CD4-positive, alpha-beta T cell treated with Interleukin-15 for 4 hours (primary cell): ENCODE data around the gene SMARCA1.

ENCODE experiments used
- DNase-seq: peaks from one replicate; pipeline ENCODE4 v3.0.0-alpha.2; 2020; ENCODE audit warnings: low spot score

SMARCA1 gene

GRCh38 chrX:129530410-129530809 is 7.1 kb upstream of the SMARCA1 start:
- DNase-seq: no peak

- no peak for DNase-seq
Measured at GRCh38 chrX:129529685-129530281, 6.5 kb upstream of the SMARCA1 start.

- DNase-seq: no peak
Measured at GRCh38 chrX:129525896-129526295, 2.6 kb upstream of the SMARCA1 start.

GRCh38 chrX:129525162-129525561 is 1.9 kb upstream of the SMARCA1 start:
- DNase-seq: no peak

GRCh38 chrX:129524250-129524850 is 1.1 kb upstream of the SMARCA1 start:
- no peak for DNase-seq

- no peak for DNase-seq
Measured at GRCh38 chrX:129522184-129523078, 859 bp downstream of the SMARCA1 start.

DNA sequence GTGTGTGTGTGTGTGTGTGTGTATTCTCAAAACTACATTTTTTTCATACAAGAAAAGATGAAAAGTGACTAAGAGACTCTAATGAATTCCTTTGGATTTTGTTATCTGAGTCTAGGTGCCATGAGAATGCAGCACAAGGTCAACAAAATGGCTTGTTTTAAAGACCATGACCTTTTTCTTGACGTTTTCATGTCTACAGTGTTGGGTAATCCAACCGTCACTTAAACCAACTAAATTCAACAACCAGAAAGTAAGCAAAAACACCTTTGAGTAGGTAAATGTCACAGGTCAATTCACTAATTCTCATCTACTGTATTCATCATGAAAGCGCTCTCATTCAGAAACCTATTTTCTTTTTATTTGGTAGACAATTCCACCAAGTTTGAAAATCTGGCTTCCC is 3.1 kb downstream of the SMARCA1 start:
- no peak for DNase-seq

DNA sequence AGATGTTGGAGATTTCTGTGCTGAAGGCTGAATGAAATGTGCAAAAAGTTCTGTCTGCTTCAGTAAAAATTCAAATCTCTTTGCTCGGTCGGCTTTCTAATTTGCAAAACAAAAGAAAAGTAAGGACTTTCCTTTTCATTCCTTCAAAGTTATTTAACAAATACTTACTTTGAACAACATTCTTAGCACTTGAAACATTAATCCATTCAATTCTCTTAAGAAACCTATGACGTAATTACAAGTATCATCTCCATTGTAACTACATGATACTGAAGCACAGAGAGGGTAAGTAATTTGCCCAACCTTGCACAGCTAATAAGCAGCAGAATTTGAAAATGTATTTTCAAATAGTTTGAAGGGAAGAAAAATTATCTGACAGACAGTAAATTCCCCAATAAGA is 6.9 kb downstream of the SMARCA1 start:
- no peak for DNase-seq

GRCh38 chrX:129512409-129512808 is 10.9 kb downstream of the SMARCA1 start:
- DNase-seq: no peak

DNA sequence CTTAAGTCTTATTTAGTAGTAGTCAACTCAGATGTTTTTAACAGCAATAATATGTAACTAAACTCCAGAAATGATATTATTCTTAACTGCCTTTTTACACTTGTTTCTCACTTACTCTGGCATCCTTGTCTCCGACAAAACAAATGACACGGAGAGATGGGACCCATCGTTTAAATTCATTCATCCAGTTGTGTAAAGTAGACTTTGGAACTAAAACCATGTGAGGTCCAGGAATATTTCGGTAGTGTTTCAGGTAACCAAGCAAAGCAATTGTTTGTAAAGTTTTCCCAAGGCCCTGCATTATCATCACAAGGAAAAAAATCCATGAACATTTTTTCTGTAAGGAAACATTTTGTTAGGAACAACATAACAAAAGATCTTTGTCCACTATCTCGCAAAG is 11.6 kb downstream of the SMARCA1 start:
- no peak for DNase-seq

GRCh38 chrX:129510331-129510730 is 13.0 kb downstream of the SMARCA1 start:
- DNase-seq: no peak

DNA sequence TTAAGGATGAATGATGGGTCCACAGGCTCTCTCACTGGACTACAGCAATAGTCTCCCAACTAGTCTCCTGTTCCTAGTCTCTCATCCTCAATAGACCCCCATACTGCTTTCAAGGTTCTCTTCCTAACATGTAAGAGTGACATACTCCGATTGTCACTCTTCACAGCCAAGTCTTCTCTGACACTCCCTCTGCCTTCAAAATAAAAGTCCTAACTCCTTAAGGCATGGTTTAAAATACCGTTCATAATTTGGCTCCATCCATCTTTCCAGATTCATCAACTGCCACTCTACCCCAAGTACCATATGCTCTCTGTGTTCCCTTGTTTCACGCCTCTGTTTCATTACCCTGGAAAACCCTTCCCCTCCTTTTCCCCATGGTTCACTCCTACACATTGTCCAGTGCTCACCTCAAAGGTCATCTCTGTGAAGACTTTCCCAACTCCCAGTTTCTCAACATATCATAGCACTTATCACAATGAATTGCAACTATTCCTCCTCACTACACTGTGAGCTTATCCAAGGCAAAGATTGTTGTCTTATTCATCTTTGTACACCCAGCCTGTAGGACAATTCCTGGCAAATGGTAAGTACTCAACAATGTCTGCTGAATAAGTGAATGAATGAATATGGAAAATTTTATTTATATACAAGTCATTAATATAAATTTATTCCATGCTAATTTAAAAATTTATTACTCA is 26.0 kb downstream of the SMARCA1 start:
- no peak for DNase-seq

- DNase-seq: no peak
Measured at GRCh38 chrX:129496625-129497024, 26.7 kb downstream of the SMARCA1 start.

DNA sequence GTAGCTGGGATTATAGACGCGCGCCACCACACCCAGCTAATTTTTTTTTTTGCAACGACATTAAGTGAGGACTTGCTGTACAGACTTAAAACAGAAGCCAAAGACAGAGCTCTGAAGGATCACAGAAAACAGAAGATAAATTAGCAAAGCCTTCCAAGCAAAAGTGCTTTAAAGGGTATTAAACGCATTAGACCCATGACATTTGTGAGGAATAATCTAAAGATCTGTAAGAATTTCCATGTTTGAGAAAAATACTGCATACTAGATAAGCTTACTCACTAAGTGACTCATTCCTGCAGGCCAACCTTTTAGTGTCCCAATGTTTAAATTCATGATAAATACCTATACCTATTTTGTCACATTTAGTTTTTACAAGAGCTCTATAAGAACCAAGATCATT is 27.4 kb downstream of the SMARCA1 start:
- no peak for DNase-seq

DNA sequence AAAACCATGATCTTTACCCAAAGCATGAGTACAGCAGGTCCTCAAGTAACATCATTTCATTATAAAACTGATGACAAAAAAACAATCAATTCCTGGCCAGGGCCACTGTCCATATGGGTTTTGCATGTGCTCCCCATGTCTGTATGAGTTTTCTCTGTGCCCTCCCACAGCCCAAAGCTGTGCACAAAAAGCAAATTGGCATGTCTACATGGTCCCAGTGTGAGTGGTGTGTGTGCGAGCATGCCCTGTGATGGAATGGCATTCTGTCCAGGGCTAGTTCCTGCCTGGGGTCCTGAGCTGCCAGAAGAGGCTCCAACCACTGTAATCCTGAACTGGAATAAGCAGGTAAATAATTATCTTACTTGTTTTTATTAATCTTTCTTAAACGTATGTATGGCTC is 28.4 kb downstream of the SMARCA1 start:
- no peak for DNase-seq

DNA sequence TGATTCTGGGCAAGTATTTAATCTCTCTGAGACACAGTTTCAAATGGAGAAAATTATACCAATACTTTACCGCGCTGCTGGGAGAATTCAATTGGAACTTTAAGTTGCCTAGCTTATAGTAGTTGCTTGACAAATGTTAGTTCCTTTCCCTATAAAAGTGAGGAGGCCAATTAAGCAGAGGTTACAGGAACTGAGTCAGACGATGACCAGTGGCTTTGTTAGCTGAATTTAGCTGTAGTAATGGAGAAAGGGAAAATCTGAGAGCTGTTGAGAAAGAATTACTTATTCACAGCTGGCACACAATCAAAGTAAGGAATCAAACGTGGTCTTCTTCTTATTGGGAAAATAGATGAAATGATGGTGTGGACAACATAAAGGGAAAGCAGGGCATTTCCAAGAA is 29.6 kb downstream of the SMARCA1 start:
- DNase-seq: no peak

GRCh38 chrX:129490330-129490729 is 33.0 kb downstream of the SMARCA1 start:
- no peak for DNase-seq

DNA sequence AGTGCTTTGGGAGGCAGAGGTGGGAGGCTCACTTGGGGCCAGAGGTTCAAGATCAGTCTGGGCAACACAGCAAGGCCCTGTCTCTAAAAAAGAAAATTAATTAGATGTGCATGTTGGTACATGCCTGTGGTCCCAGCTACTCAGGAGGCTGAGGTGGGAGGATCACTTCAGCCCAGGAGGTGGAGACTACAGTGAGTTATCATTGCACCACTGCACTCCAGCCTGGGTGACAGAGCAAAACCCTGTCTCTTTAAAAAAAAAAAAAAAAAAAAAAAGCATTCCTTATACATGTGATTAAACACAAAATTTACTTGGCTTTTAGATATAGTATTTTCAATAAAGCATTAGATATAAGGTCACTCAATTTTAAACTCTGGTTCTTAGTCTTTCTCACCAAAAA is 34.9 kb downstream of the SMARCA1 start:
- no peak for DNase-seq

DNA sequence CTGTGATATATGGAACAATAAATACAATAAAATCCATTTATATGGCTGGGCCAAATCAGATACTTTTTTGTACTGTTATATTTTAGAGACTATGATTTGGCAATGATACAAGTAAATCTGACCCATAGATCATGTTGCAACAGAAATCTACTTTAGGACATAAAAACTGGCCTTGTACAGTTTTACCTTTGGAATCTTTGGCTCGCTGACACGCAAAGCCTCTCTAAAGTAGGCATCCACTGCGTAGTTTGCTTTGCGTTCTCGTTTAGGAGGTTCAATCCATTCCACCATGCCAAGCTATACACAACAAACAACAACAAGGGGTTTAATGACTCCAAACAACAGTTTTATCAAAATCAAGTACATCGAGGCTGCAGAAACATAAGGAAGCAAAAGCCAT is 42.4 kb downstream of the SMARCA1 start:
- no peak for DNase-seq

DNA sequence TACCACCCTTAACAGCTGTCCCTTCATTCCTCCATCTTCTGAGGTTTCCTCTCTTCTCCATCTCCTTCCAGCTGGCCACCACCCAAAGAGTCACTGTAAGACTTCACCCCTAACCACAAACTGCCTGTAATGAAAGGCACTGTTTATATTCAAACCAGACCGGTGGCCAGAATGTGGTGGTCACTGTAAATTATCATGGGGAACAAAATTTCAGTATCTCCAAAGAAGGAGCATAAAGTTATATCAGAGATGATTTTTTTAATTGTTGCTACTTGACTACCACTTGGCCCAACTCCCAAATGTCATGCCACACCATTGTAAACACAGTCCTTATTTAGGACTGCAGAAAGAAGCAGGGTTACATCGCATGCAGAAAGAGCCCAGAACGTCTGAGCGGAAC is 44.8 kb downstream of the SMARCA1 start:
- DNase-seq: no peak

- no peak for DNase-seq
Measured at GRCh38 chrX:129472116-129472515, 51.2 kb downstream of the SMARCA1 start.

DNA sequence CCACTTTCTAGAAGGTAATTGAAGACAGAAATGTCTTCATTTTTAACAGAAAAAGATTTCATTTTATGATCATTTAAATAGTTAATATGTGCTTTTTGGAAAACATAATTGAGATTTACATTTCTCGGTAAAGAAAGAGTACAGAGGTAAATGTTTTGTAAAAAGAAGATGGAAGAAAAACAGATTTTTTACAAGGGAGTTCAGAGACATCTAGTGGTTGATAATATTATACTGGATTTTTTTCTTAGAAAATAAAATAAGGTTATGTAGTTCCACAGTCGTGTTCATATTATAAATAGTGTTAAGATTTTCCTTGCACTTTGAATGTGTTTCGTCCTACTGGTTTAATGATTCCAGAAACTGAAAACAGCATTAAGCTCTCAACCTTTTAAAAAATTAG is 60.6 kb downstream of the SMARCA1 start:
- DNase-seq: no peak
